IMR-90 (cell line): ENCODE data around the gene SLC25A33.

Experiments
- FOS ChIP-seq: fragments of 150-350 bp; IDR thresholded peaks from 2 replicates; pipeline ENCODE4 v1.6.1; 2016; ENCODE audit warnings: low read depth, low read length
- RAD21 ChIP-seq: IDR thresholded peaks from 2 replicates; pipeline ENCODE4 v1.6.1; 2012; ENCODE audit warnings: low read length, improper control_type of control experiment
- RCOR1 ChIP-seq: IDR thresholded peaks from 2 replicates; pipeline ENCODE4 v1.6.1; 2012; ENCODE audit warnings: mild to moderate bottlenecking, low read length, improper control_type of control experiment; ENCODE audit not compliant: insufficient replicate concordance
- TF ChIP-seq, protein P1 (sequence below): fragments of 150-350 bp; IDR thresholded peaks from 2 replicates; pipeline ENCODE4 v1.6.1; 2016; ENCODE audit warnings: low read depth, mild to moderate bottlenecking, low read length, moderate library complexity, borderline replicate concordance
- TF ChIP-seq, protein P2 (sequence below): conservative IDR thresholded peaks from 2 replicates; pipeline ENCODE4 v1.5.1; 2012; ENCODE audit warnings: mild to moderate bottlenecking, low read depth, low read length, improper control_type of control experiment

DNA sequence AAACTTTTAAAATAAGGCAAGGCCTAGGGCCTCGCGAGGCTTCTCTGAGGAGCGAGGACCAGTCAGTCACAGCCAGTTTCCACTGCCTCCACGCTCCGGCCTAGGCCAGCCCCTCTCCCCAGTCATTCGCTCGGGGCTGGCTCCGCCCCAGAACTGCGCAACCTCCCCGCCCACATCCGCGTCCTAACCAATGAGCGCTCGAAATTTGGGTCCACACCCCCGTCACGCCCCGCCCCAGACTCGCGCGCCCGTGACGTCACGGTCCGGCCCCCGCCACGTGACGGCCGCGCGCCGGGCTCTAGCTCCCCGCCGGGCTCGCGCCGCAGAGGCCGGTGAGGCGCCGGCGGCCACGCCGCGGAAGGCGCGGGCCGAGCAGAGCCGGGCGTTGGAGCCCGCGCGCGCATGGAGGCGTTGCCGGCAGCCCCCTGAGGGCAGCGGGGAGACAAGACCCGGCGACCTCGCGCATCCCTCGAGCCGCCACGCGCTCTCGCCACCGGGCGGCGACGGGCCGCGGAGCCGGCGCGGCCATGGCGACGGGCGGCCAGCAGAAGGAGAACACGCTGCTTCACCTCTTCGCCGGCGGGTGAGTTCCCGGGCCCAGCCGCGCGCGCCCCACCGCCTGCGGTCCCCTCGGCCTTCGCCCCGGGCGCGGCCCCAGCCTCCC lies at the start of gene SLC25A33:
- no peak for TF ChIP-seq RAD21
- TF ChIP-seq, protein P1, sequence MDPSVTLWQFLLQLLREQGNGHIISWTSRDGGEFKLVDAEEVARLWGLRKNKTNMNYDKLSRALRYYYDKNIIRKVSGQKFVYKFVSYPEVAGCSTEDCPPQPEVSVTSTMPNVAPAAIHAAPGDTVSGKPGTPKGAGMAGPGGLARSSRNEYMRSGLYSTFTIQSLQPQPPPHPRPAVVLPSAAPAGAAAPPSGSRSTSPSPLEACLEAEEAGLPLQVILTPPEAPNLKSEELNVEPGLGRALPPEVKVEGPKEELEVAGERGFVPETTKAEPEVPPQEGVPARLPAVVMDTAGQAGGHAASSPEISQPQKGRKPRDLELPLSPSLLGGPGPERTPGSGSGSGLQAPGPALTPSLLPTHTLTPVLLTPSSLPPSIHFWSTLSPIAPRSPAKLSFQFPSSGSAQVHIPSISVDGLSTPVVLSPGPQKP: no peak
- no peak for TF ChIP-seq FOS
- TF ChIP-seq, protein P2, sequence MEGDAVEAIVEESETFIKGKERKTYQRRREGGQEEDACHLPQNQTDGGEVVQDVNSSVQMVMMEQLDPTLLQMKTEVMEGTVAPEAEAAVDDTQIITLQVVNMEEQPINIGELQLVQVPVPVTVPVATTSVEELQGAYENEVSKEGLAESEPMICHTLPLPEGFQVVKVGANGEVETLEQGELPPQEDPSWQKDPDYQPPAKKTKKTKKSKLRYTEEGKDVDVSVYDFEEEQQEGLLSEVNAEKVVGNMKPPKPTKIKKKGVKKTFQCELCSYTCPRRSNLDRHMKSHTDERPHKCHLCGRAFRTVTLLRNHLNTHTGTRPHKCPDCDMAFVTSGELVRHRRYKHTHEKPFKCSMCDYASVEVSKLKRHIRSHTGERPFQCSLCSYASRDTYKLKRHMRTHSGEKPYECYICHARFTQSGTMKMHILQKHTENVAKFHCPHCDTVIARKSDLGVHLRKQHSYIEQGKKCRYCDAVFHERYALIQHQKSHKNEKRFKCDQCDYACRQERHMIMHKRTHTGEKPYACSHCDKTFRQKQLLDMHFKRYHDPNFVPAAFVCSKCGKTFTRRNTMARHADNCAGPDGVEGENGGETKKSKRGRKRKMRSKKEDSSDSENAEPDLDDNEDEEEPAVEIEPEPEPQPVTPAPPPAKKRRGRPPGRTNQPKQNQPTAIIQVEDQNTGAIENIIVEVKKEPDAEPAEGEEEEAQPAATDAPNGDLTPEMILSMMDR: no peak
- TF ChIP-seq RCOR1: no peak
